GM21723 (cell line): ENCODE results near the gene ZDHHC14.
A peak's percentile ranks its signal among the peaks of the same experiment; 100 is the strongest.

Experiments
- ATAC-seq: cut with Tn5 transposase; IDR thresholded peaks from one replicate; pipeline ENCODE4 v1.9.1; 2021; ENCODE audit warnings: mild to moderate bottlenecking, moderate library complexity; ENCODE audit not compliant: unreplicated experiment

ZDHHC14 gene

GRCh38 chr6:157542414-157543160 is 161.6 kb downstream of the ZDHHC14 start:
- ATAC-seq: no peak

DNA sequence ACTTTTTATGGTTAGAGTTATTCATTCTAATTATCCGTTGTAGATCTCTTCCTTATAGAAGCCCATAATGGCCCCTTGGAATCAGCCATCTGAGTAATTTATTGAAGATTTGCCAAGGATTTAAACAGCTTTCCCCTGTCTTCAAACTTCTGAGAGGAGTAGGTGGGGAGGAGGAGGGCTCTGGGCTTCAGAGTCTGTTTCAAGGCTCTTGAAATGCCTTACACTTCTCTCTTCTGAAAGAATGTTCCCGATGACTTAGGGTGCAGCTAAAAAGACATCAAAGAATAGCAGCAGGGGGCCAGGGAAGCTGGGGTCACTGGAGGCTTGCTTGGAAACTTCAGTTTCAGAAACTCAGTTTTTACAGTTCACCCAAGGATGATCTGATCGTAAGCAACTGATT is 165.3 kb downstream of the ZDHHC14 start:
- no peak for ATAC-seq

DNA sequence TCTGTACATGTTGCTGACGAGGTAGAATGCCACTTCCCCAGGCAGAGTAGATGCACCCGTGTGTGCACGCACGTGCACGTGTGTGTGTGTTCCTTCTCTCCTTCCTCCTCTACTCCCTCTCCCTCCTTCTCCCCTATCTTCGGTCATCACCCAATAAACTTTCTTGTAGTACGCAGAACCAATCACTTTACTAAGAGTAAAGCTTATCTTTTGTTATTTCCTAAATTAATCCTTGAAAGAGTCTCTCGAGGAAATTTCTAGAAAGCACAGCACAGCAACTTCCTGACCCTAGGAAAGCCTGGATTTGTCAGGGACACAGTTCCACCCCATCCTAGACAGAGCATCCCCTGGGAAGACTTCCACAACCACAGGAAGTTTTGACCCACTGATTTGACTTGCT is 166.1 kb downstream of the ZDHHC14 start:
- no peak for ATAC-seq

DNA sequence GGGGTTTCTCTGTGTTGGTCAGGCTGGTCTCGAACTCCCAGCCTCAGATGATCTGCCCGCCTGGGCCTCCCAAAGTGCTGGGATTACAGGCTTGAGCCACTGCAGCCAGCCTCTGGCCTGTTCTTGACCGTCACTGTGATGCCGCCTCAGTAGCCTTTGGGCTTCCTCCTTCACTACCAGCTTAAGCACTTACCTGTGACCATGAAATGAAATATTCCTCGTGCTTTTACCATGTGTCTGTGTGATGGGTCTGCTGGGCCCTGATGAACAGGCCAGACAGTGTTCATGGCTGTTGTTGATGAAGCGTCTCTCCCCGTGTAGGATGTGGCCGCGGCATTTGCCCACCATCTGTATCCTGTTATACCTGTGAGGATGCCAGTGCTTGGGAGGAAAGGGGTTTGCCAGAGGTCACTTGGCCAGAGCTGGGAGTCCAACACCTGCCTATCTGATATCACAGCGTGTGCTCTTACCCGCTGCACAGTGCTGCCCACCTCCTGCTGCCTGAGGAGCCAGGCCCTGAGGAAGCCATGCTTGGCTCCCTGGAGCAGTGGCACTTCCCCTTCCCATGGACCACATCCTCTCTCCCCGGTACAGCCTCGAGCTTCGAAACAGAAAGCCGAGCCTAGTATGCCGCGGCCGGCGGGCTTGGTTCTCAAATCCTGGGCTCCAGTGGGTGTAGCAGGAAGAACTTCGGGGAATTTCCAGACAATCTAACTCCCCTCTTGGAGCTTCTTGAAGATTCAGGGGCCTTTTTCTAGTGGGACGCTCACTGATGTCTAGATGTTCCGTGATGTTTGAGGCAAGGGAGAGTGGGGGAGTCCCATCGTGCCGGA is 167.9 kb downstream of the ZDHHC14 start:
- ATAC-seq: no peak

DNA sequence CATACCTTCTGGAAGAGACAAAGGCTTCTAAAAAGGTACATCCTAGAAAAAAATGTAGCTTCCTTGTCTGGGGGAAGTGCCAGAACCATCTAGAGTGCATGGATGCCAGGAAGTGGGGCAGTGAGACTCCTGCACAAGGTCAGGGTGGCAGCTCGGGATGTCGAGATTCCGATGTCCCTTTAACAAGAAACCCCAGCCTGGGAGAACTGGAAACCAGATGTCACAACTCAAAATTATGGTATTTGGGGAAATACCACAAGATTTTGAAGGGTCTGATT is 168.4 kb downstream of the ZDHHC14 start:
- no peak for ATAC-seq

DNA sequence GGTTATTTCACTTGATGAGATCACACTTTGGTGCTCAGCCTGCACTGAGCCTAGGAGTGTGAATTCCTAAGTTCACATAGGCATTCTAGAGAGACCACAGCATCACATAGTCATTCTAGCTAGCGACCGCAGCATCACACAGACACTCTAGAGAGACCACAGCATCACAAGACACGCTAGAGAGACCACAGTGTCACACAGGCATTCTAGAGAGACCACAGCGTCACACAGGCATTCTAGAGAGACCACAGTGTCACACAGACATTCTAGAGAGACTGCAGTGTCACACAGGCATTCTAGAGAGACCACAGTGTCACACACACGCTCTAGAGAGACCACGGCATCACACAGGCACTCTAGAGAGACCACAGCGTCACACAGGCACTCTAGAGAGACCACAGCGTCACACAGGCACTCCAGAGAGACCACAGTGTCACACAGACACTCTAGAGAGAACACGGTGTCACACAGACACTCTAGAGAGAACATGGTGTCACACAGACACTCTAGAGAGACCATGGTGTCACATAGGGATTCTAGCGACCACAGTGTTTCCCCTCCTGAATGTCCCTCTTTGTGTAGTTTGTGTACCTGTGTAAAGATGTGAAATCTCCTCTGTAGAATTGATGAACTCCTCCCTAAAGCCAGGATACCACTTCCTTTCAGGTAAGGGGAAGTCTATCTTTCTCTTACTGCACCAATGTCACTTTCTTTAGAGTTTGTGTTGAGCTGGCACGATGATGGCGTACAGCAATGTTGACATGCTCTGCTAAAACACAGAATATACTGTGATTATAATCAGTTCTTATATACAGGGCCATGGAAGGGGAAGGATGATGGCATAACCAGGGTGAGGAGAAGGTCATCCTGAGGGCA is 169.4 kb downstream of the ZDHHC14 start:
- ATAC-seq: no peak

DNA sequence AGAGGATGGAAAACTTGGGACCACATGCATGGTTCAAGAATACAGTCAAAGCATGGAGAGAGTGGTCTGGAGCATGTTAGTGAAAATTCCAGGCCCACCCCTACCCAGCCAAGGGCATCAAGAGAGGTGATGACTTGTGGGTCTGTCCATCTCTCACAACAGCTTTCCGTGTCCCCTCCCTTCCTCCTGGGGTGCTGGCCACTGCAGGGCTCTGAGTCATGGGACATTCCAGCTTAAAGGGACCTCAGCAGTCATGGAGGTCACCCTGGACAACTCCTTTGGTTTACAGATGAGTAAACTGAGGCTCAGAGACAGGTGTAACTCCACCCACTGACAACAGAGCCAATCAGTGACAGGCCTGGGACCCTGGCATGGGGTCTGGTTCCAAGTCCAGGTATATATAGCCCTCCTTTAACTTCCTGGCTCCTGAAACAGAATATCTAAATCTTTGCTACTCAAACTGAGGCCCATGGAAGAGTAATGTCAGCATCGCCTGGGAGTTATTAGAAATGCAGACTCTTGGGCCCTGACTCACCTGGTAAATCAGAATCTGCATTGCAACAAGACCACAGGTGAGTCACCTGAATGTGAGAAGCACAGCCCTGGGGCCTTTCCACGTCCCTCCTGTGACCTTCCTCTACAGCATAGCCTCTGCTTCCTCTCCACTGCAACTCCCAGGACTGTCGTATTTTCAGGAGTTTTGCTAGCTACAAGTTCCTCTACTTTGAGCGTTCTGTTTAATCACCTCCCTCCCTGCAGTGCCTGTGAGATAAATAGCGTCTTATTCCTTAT is 170.2 kb downstream of the ZDHHC14 start:
- no peak for ATAC-seq

DNA sequence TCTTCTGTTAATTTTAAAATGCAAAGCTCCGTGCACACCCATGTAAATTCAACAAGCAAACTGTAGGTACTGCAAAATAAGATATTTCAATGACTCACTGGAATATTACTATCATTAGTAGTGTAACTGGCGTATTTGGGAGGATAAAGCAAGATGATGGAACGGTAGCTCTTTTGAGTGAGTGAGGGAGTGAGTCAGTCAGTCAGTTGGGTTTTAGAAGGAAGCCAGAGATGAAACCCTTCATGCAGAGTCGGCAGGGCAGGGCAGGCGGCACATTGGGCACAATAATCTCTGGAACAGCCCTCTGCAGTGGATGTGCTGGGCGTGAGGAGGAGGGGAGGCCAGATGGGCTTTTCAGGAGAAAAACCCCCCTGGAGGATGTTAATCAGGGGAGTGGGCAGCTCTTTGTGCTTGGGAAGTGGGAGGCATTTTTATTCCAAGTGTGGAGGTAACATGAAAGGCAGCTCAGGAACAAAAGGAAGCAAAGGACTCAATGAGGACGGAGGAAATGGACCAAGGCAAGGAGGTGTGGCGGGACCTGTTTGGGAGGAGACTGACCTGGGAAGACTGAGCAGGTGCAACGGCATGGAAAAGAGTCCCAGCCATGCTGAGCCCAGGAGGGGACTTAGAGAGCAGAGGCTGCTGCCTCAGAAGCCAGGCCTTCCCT is 171.2 kb downstream of the ZDHHC14 start:
- ATAC-seq: no peak

- ATAC-seq: no peak
These were observed 172.0 kb downstream of the ZDHHC14 start for GRCh38 chr6:157552820-157553485.

DNA sequence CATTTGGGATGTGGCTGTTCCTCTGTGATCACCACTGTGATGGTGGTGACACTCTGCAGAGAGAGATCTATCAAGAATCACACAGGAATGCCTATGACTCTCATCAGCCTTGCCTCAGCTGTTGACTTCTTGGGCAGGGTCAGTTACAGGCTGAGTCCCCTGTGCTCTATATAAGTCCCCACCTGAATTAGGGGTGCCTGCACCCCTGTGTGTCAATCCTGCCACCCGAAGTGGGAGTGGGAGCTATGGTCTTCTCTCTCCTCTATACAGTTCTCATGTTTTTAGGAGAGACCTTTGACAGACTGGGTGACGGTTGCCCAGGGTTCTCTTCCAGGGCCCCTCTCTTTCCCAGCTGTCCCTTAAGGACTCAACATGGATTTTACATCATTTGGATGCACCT is 173.8 kb downstream of the ZDHHC14 start:
- ATAC-seq: no peak

DNA sequence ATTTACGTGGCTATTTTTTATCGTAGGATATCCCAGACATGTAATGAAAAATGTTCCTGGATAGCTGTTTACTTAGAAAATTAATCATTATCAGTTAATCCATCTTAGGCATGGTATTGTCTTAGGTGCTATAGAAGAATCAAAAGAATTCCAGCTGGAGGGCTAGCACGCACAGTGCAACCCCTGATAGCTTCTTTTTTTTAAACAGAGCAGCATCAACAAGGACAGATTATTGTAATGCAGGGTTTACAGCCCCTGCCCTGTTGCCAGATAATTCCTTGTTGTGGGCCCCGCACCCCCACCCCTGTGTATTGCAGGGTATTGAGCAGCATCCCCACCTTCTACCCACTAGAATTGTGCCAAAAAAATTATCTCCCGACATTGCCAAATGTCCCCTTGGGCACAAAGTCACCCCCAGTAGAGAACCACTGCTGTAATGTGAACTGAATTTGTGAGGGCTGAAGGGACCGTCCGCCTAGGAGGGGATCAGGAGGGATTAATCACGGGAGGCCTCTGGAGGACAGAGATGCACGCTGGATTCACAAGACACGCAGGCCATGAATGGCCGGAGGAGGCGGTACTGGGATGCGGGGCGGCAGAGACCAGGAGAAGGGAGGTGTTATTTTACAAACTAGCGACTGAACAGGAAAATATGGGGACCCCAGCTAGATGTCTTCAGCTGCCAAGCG is 174.6 kb downstream of the ZDHHC14 start:
- ATAC-seq: no peak

DNA sequence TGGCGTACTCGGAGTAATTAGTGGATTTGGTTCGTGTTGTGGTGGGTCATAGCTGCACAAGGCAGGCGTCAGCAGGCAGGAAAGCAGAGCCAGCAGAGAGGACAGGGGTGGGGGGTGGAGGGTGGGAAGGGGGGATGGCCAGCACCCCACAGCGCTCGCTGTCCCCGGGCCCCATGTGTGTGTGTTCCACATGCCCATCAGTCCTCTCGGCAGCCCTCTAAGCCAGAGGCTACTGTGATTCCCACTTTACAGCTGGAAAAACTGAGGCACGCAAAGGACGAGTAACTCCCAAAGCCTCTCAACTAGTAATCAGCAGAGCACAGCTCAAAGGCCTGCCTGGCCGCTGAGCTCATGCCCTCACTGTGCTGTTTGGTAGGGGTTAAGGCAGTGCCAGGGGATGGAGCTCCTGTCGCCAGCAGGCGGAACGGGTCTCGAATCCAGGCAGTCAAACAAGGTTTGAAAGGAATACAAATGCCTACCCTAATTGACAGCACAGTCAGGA is 175.2 kb downstream of the ZDHHC14 start:
- ATAC-seq: no peak

DNA sequence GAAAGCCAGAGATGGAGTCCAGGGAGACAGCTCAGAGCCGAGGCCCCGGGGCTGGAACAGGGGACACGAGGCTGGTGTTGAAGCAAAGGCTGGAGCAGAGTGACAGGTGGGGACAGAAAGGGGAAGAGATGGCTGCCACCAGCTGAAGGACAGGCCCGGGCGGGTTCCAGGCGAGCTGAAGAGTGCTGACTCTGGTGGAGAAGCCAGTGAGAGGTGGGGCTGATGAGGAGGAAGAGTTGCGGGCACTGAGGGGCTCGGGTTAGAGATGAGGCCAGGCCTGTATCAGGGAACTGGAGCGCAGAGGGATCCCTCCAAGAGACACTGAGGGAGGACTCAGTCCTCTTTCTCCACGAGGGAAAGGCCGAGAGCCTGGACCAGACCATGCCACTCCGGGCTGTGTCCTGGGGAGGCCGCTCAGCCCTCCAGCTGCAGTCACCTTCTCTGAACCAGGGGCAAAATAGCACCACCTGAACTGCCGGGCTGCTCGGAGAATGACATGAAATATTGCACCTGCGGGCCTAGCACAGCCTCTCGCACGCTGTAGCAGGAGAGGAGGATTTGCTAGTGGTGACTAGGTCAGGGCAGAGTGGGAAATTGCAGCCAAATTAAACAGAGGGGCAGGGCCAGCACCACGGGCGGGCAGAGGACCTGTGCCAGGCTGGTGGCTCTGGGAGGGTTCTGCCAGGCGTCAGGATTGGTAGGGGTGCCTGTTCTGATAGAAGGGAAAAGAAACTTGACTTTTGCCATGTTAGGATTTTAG is 175.9 kb downstream of the ZDHHC14 start:
- ATAC-seq: no peak

DNA sequence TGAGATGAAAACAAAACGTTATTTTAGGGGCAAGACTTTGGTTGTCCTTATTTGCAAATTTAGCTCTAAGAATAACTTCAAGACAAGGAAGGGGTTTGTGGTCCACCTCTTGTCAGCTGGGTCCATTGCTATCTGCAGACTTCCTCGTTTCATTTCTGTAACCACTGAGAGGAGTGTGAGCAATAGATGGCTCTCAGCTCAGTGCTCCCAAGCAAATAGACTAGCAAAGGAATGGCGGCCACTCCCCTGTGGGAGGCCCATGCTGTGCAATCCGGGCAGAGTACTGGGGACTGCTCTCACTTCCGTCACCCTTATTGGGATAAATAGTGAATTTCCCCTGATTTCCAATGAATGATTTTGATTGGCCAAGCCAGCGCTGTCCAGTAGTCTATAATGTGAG is 176.6 kb downstream of the ZDHHC14 start:
- peak; percentile 55 for ATAC-seq

- ATAC-seq: no peak
These were observed 177.1 kb downstream of the ZDHHC14 start for GRCh38 chr6:157558049-157558448.

DNA sequence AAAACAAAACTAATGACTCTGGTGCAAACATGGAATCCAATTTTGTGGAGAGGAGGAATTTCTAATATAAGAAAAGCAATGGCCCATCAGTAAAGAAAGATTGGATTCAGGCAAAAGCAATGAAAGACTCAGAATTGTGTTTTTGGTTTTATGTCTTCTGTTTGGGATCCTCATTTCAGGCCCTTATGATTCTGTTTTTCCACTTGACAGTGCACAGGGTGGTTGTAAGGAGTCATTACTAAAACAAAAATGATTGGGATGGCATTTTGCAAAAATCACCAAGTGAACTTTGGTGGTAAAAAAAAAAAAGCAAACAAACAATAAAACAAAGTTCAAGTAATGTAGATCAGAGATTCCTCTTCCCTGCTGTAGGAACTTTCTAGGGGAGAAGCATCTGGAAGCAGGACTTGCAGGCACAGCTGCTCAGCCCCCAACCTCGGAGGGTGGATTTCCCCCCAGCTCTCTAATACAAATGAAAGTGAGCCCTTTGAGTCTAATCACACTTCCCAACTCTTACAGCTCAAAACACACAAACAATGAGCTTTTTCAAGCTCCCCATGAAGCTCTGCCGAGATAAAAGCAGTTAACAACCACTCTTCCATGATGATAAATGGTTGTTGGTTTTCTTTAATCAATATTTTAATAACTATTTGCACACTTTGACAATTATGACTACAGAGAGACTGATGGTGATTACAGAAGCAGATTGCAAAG is 177.7 kb downstream of the ZDHHC14 start:
- ATAC-seq: no peak

GRCh38 chr6:157559201-157559756 is 178.3 kb downstream of the ZDHHC14 start:
- no peak for ATAC-seq
